HepG2 (cell line): Measurements from ENCODE around the gene CHRNB1. TPM values are rescaled to one million over a fixed set of nuclear protein-coding genes. Genes with fewer than 3 reads are reported as not detected.

ENCODE experiments used
- AGO2 ChIP-seq: fragments of 200-400 bp; formaldehyde crosslinking; optimal IDR thresholded peaks from 2 replicates; pipeline ENCODE3; 2017; ENCODE audit warnings: mild to moderate bottlenecking, low read depth, low read length, moderate library complexity
- BATF2 ChIP-seq: sonication (generic); formaldehyde crosslinking; IDR thresholded peaks from 2 replicates; pipeline ENCODE4 v1.8.0; 2022; ENCODE audit warnings: mild to moderate bottlenecking, missing genetic modification reagents, moderate library complexity
- CAMTA2 ChIP-seq: sonication (generic); formaldehyde crosslinking; IDR thresholded peaks from 2 replicates; pipeline ENCODE4 v1.4.0; 2020; ENCODE audit warnings: mild to moderate bottlenecking, missing genetic modification reagents, borderline replicate concordance
- CCDC6 ChIP-seq: sonication (generic); formaldehyde crosslinking; IDR thresholded peaks from 2 replicates; pipeline ENCODE4 v1.8.1; 2022; ENCODE audit warnings: mild to moderate bottlenecking, missing genetic modification reagents, moderate library complexity
- CREB1 ChIP-seq, 2 experiments: fragments of 450-650 bp in 1 of 2; IDR thresholded peaks; 2 replicates each; pipeline ENCODE4 v1.6.1; 2016 to 2017; ENCODE audit warnings: control low read depth in 1 of 2, mild to moderate bottlenecking in 1 of 2, missing compliant biosample characterization in 1 of 2, missing genetic modification characterization in 1 of 2
- EP300 ChIP-seq, 3 experiments: sonication (generic) in 1 of 3; formaldehyde crosslinking in 1 of 3; IDR thresholded peaks; 2 replicates each; pipeline versions ENCODE4 v1.5.1 to v1.6.1; 2011 to 2020; ENCODE audit warnings: low read depth in 2 of 3, low read length in 2 of 3, borderline replicate concordance in 1 of 3, improper control_type of control experiment in 1 of 3, mild to moderate bottlenecking in 1 of 3, missing genetic modification reagents in 1 of 3, moderate library complexity in 1 of 3
- GFI1 ChIP-seq: sonication (generic); formaldehyde crosslinking; IDR thresholded peaks from 2 replicates; pipeline ENCODE4 v1.5.0; 2020; ENCODE audit warnings: missing genetic modification reagents, mild to moderate bottlenecking, borderline replicate concordance
- HOXA5 ChIP-seq: sonication (generic); formaldehyde crosslinking; IDR thresholded peaks from 2 replicates; pipeline ENCODE4 v1.4.0; 2020; ENCODE audit warnings: missing genetic modification reagents
- KLF9 ChIP-seq: IDR thresholded peaks from 2 replicates; pipeline ENCODE4 v1.6.1; 2016; ENCODE audit warnings: low read depth
- MED1 ChIP-seq: sonication (generic); formaldehyde crosslinking; IDR thresholded peaks from 2 replicates; pipeline ENCODE4 v1.4.0; 2020; ENCODE audit warnings: missing genetic modification reagents
- MEIS1 ChIP-seq: sonication (generic); formaldehyde crosslinking; IDR thresholded peaks from 2 replicates; pipeline ENCODE4 v1.9.0; 2021; ENCODE audit warnings: mild to moderate bottlenecking, missing genetic modification reagents, moderate library complexity, borderline replicate concordance
- NFIB ChIP-seq: sonication (generic); formaldehyde crosslinking; IDR thresholded peaks from 2 replicates; pipeline ENCODE4 v1.9.0; 2021; ENCODE audit warnings: missing genetic modification reagents, mild to moderate bottlenecking, borderline replicate concordance
- NR0B2 ChIP-seq: sonication (generic); formaldehyde crosslinking; IDR thresholded peaks from 2 replicates; pipeline ENCODE4 v1.4.0; 2020; ENCODE audit warnings: mild to moderate bottlenecking, missing genetic modification reagents
- PLSCR1 ChIP-seq: sonication (generic); formaldehyde crosslinking; IDR thresholded peaks from 2 replicates; pipeline ENCODE4 v1.5.0; 2020; ENCODE audit warnings: missing genetic modification reagents, mild to moderate bottlenecking, borderline replicate concordance
- RBAK ChIP-seq: sonication (generic); formaldehyde crosslinking; IDR thresholded peaks from 2 replicates; pipeline ENCODE4 v1.5.1; 2020; ENCODE audit warnings: mild to moderate bottlenecking, missing genetic modification reagents
- SAP130 ChIP-seq: IDR thresholded peaks from 2 replicates; pipeline ENCODE4 v1.6.1; 2016; ENCODE audit warnings: low read depth
- SIN3B ChIP-seq: fragments of 150-350 bp; IDR thresholded peaks from 2 replicates; pipeline ENCODE4 v1.6.1; 2014; ENCODE audit warnings: low read length
- SNRNP70 ChIP-seq: fragments of 200-400 bp; formaldehyde crosslinking; IDR thresholded peaks from 2 replicates; pipeline ENCODE4 v1.6.1; 2017; ENCODE audit warnings: mild to moderate bottlenecking, low read depth, low read length, moderate library complexity
- SP1 ChIP-seq, 2 experiments: fragments of 450-650 bp in 1 of 2; sonication (generic) in 1 of 2; formaldehyde crosslinking in 1 of 2; IDR thresholded peaks; 2 replicates each; pipeline versions ENCODE4 v1.4.0 to v1.6.1; 2016 to 2020; ENCODE audit warnings: missing genetic modification reagents in 1 of 2
- TARDBP ChIP-seq: sonication (generic); formaldehyde crosslinking; IDR thresholded peaks from 2 replicates; pipeline ENCODE4 v1.8.0; 2022; ENCODE audit warnings: mild to moderate bottlenecking, missing genetic modification reagents
- ZMAT3 ChIP-seq: sonication (generic); formaldehyde crosslinking; conservative IDR thresholded peaks from 2 replicates; pipeline ENCODE4 v1.7.0; 2021; ENCODE audit warnings: missing genetic modification reagents
- ZNF251 ChIP-seq: sonication (generic); formaldehyde crosslinking; IDR thresholded peaks from 2 replicates; pipeline ENCODE4 v1.9.0; 2021; ENCODE audit warnings: mild to moderate bottlenecking, missing genetic modification reagents
- ZNF382 ChIP-seq: sonication (generic); formaldehyde crosslinking; IDR thresholded peaks from 2 replicates; pipeline ENCODE4 v1.5.0; 2020; ENCODE audit warnings: missing genetic modification reagents, mild to moderate bottlenecking, borderline replicate concordance
- ZNF562 ChIP-seq: sonication (generic); formaldehyde crosslinking; IDR thresholded peaks from 2 replicates; pipeline ENCODE4 v1.8.0; 2022; ENCODE audit warnings: missing genetic modification reagents, borderline replicate concordance
- ZNF672 ChIP-seq: sonication (generic); formaldehyde crosslinking; IDR thresholded peaks from 2 replicates; pipeline ENCODE4 v1.8.1; 2022; ENCODE audit warnings: missing genetic modification reagents
- ZNF691 ChIP-seq: sonication (generic); formaldehyde crosslinking; IDR thresholded peaks from 2 replicates; pipeline ENCODE4 v1.4.0; 2020; ENCODE audit warnings: missing genetic modification reagents, low read depth, mild to moderate bottlenecking, borderline replicate concordance
- polyA plus RNA-seq, 8 experiments: library from polyadenylated mRNA; depleted of rRNA in 3 of 8; stranded (reverse) in 7 of 8; unstranded in 1 of 8; fragments of >200 nt; fragmentation: Illumina TruSeq in 4 of 8; extraction: Trizol in 4 of 8; gene quantifications; 2 replicates each; pipeline versions ENCODE4 v1.2.1 to v1.2.3, GENCODE V29; 2011 to 2016; ENCODE audit warnings: low read depth in 4 of 8, missing spikeins in 1 of 8, mixed read lengths in 1 of 8; ENCODE audit not compliant: insufficient read depth in 1 of 8
- total RNA-seq, 5 experiments: library from RNA; depleted of rRNA; stranded (reverse); fragments of >200 nt; fragmentation: Illumina TruSeq; extraction: Trizol; gene quantifications; 2 replicates each; pipeline ENCODE4 v1.2.3, GENCODE V29; 2016; ENCODE audit warnings: low read depth in 1 of 5

The CHRNB1 gene
- total and polyA plus RNA-seq, 2 of the 13 experiments (the other 11 are each of a cell fraction or from before 2014, with no cell fraction given) = 5.4 to 33.7 TPM

GRCh38 chr17:7484067-7484918 lies 39.4 kb downstream of the CHRNB1 start, which contains the start of gene POLR2A (continued):
- TF ChIP-seq NR0B2 (CRISPR knock-in tag) (no peak), CAMTA2 (CRISPR knock-in tag) (no peak), CCDC6 (CRISPR knock-in tag) (peak; percentile 79; the same call in 1 of the 2 replicates), KLF9 (peak; percentile 95), AGO2 (peak; percentile 96), GFI1 (CRISPR knock-in tag) (no peak), CREB1 (IDR thresholded peaks at IDR 0.05) (peak; percentile 30), CREB1 (CRISPR knock-in tag; IDR thresholded peaks at IDR 0.05) (no peak; the same call in 1 of the 2 replicates), ZMAT3 (CRISPR knock-in tag) (peak; percentile 73), HOXA5 (peak; percentile 97), SNRNP70 (no peak), BATF2 (CRISPR knock-in tag) (0 out of 2 replicates have a peak, but pooled peaks have one; percentile 82), NFIB (CRISPR knock-in tag) (no peak), EP300 (IDR thresholded peaks at IDR 0.05; ENCODE audit: low read depth in 2 of 2, low read length in 2 of 2) (peak; percentile 44 to 51; a peak in 2 of 4 replicates), EP300 (CRISPR knock-in tag; IDR thresholded peaks at IDR 0.05; ENCODE audit: borderline replicate concordance) (peak; percentile 40; the same call in 1 of the 2 replicates), SP1 (IDR thresholded peaks at IDR 0.05) (0 out of 2 replicates have a peak, but pooled peaks have one; percentile 17), SP1 (CRISPR knock-in tag; IDR thresholded peaks at IDR 0.05) (peak; percentile 94), TARDBP (no peak), ZNF672 (CRISPR knock-in tag) (peak; percentile 71; the same call in 1 of the 2 replicates), RBAK (CRISPR knock-in tag) (no peak), ZNF691 (CRISPR knock-in tag) (no peak; the same call in none of the 2 replicates), ZNF382 (CRISPR knock-in tag) (no peak), MED1 (CRISPR knock-in tag) (peak; percentile 67), ZNF562 (CRISPR knock-in tag) (no peak), SAP130 (peak; percentile 88), SIN3B (peak; percentile 56; the same call in 1 of the 2 replicates), PLSCR1 (CRISPR knock-in tag) (peak; percentile 40; the same call in 1 of the 2 replicates), ZNF251 (CRISPR knock-in tag) (0 out of 2 replicates have a peak, but pooled peaks have one; percentile 74), MEIS1 (CRISPR knock-in tag) (no peak)
